Fibroblast of skin of right quadriceps (primary cell): ENCODE measurements around the gene ZNF692.

ENCODE experiments used
- DNase-seq: peaks from one replicate; pipeline ENCODE4 v3.0.0-alpha.2; 2013

The ZNF692 gene

DNA sequence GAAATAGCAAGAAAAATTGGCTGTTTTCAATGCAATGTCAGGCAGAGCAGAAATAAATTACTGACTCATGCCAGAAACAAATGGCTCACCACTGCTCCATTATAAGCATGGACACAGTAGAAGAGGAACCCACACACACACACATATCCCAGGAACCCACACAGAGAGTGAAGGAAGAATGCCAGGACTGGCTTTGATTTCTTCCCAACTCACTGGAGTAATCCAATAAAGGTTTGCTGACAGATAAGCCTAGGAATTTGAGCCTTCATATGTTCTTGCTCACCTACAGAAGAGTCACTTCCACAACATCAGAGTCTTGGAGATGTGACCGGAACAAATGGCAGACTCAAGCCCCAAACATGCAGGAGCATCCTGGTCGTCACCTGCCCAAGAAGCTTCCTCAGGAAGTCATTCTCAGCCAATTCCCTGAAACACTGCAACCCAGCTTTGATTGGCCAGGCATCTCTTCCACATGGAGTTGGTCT lies 35.3 kb downstream of the ZNF692 start:
- DNase-seq = peak; percentile 89

DNA sequence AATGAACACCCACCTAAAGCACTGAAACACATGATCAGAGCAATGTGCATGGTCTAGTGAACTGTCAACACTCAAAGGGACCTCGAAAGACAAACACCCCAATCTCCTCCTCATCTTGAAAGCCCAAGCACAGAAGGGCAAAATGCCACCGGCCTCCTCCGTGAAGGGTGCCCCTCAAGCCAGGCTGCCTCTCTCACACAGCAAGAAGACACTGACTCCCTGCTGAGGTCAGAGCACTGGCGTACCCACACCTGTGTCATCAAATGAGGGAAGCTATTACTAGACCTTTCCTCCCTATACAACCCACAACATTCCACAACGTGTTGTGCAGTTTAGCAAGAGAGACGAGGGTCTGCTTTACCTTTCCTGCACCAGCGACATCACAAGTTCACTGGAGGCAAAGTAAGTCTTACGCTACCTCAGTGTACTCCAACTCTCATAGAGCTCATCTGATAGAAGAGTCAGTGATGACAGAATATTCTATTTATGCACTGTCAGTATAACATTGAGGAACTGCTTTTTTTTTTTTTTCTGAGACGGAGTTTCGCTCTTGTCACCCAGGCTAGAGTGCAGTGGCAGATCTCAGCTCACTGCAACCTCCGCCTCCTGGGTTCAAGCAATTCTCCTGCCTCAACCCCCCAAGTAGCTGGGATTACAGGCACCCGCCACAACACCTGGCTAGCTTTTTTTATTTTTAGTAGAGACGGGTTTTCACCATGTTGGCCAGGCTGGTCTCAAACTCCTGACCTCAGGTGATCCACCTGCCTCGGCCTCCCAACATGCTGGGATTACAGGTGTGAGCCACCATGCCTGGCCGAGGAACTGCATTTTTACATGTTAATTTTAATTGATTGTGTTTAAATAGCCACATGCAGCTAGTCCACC lies 36.5 kb downstream of the ZNF692 start:
- DNase-seq = no peak

DNA sequence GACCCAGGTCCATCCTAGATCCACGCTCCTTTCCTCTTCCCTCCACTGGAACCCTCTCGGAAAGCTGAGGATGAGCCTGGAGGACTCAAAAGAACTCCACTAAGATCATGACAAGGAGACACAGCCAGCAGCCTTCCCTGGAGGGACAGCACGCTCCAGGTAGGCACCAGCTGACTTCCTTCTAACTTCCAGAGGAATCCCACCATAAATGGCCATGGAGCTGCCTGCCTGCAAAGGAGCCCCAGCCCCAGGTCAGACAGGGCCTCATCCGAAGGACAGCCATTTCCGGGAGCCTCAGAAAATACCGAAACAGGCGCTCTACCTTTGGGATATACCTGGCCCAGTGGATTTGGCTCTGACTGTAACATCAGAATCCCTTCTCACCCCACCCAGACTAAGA lies 37.2 kb downstream of the ZNF692 start:
- DNase-seq = no peak

DNA sequence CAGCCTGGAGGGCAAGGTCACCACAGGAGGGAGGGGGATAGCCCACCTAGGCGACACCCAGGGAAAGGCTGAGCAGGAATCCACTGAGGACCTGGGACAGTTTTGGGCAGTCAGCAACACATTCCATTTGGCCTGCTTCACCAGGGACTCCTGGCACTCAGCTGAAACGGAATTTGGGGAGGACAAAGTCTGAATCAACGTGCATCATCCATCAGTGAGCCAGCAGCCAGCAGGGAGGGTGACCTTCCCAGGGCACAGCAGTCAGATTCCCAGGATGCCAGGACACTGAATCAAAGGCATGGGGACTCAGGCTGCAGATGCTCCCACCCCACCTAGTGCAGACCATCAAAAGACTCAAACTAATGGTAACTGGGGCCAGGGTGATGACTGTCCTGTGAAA lies 37.8 kb downstream of the ZNF692 start:
- peak; percentile 84 for DNase-seq

DNA sequence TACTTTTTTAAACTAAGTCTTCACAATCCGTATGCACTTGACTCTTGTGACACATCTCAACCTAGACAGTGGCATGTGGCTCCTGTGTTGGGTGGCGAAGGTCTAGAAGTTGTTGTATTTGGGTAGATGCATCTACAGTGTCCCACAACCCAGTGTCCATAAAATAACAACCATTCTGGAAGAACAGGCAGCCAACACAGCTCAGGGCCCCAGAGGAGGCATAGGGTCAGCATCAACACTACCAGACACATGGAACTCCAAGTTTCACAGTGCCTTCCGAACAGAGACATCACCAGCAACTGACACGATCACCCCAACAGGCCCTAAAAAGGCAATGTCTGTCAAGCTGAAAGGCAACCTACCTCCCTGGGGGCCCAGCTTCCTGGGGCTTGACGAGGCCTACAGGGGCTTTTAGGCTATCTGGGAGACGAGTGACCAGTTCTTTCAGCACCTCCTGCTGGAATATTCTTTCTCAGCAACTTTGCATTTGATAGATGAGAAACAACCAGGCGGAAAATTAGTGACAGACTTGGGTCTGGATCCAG lies 38.8 kb downstream of the ZNF692 start:
- no peak for DNase-seq

DNA sequence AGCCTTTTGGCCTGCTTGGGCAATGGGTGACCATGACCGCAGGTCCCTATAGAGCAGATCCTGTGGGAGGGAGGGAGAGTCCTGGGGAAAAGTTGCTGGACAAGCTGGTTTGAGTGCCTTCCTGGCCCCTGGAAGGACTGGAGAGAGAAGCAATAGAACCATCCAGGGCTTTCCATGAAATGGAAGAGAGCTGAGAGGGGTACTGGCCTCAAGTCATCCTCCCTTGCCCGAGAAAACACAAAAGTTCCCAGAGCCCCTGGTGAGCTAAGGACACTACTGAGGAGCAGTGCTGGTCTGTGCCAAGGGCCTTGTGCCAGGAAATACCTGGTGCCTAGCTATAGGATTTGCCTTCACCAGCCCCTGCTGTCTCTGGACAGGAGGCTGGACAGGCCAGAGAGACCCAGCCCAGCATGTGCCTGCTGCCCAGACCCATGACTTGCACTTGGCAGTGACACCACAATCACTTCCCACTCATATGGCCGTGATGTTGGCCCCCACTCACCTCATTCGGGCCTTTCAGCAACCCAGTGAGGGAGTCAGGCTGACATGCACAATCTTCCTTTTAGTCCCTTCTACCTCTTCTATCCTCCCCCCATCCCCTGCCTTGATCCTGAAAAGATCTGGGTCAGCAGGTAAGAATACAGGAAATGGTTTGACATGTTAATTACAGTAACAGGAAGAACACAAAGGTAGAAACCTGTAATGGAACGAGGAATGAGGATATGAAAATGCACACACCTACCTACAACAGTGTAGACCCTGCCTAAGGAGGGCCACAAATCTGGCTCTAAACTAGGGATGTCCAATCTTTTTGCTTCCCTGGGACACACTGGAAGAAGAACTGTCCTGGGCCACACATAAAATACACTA lies 40.1 kb downstream of the ZNF692 start:
- no peak for DNase-seq

DNA sequence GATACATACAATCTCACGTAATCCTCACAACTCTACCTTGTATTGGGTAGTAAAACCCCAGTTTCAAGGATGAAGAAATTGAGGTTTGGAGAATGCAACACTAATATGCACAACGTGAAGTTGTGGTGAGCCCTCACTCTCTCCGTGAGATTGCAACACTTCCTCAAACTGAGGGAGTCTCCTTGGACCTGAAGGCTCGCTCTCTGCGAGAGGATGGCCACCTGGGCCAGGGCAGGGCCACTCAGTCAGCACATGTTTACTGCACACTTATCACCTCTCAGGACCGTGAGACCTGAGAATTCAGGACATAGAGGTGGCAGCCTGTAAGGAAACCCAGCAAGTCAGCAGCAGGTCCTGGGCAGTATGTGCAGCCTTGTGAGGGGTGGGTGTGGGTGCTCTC lies 41.8 kb downstream of the ZNF692 start:
- DNase-seq = no peak

DNA sequence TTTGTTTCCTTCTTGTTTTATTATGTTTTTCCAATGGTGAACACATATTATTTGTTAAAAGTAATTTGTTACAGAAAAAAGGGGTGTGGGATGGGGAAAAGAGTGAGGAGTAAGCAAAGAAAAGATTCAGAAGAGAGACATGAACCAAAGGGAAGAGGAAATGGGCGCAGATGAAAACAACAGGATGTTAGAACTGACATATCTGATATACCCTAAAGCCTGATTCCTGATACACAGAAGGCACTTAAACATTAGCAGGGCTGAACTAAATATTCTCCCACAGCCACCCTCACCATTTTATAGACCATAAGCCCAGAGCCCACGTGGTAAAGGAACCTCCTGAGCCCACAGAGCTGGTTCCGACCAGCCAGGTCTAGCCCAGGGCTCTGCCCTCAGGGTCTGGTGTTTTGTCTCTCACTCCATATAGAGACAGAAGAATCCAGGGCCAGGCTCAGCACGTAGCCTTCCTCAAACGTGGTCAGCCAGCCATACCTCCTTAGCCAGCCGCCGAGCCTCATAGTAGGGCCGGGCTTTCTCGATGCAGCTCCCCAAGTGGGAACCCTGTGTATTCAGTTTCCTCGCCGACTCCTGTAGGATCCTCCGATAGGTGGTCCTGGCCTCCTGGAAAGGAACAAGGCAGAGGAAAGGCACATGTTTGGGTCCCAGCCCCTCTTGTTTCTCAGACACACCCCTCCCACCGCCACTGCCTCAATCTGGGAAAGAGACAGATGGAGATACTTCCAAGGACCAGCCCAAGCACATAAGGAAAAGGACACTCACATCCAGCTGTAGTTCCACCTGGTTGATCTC lies 42.6 kb downstream of the ZNF692 start:
- no peak for DNase-seq

DNA sequence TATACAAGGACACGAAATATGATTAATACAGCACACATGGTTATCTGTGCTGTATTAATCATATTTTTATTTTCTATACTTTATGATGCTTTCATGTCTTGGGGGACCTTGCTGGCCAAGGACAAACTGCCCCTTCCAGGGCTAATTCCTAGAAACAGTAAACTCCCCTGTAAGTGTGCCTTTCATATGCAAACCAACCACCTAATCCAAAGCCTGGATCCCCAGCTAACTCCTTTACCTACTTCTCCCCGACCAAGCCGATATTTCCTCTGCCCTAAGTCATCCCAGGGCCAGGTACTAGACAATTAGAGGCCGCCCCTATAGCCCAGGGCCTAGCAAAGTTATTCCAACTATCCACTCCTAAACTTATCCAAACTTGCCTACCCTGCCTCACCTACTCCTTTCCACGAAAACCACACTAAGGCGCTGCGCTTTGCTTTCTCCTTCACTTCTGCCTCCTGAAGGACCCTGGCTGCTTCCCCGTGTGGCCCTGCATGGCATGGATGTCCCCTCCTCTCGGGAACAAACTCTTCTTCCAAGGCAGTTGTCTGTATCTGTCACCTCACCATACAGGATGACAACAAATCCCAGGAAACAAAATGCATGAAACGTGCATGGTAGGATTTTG lies 43.4 kb downstream of the ZNF692 start:
- no peak for DNase-seq

DNA sequence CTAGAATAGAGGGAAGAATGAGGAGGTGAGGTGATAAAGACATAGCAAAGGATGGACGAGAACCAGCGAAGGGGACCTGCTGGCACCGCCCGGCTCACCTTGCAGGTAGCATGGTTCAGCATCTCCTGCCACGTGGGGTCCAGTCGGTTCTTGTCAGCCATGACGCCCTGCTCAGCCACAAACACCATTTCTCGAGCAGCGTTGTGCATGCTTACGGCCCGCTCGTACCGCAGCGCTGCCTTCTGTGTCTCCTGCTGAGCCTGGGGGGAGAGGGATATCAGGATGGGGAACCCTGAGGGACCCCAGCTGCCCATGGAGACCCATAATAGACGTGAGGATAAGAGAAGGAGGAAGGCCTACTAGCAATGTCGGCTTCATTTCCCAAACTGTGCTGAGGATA lies 44.5 kb downstream of the ZNF692 start:
- DNase-seq = no peak

DNA sequence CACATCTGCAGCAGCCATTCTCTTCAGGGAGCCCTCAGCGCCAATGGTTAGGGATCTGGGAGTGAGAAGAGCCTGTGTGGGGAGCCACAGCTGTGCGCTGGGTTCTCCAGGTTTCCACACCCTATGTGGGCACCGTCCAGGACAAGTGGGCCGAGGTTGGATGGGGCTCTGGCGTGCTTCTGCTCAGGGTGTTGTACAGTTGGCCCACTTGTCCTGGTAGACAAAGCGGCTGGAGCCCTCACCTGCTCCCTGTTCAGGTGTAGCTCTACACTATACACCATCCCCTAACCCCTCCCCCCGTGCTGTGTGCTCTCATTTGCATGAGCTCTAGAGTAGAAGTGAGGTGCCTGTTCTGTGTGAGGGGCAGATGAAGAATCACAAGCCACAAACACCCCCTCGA lies 45.3 kb downstream of the ZNF692 start:
- no peak for DNase-seq

DNA sequence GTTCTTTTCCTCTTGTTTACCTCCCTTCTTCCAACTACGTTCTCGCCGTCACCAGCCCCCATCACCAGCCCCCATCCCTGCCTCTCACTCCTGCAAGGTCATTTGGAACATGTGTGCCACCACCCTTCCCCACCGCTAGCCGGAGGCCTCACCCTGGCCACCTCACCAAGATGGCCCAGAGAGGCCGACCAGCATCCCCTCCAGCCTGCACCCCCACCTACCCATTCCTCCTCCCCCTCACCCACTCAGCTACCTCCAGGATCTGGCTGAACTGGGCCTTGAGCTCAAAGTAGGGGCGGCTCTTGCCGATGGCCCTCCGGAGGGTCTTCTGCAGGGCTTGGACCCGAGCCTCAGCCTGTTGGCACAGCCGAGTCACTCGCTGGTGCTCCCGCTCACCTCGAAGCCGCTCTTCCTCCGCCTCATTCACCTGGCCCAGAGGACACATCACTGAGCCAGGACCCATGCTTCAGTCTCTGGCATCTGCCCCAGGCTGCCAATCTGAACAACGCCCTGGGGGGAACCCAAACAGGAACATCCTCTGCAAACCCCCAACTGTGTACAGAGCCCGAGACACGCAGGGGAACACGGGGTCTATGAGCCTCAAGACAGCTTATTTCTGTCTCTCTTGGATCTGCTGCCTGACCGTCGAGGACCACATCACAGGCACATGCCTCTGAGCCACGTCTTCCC lies 46.0 kb downstream of the ZNF692 start:
- no peak for DNase-seq

DNA sequence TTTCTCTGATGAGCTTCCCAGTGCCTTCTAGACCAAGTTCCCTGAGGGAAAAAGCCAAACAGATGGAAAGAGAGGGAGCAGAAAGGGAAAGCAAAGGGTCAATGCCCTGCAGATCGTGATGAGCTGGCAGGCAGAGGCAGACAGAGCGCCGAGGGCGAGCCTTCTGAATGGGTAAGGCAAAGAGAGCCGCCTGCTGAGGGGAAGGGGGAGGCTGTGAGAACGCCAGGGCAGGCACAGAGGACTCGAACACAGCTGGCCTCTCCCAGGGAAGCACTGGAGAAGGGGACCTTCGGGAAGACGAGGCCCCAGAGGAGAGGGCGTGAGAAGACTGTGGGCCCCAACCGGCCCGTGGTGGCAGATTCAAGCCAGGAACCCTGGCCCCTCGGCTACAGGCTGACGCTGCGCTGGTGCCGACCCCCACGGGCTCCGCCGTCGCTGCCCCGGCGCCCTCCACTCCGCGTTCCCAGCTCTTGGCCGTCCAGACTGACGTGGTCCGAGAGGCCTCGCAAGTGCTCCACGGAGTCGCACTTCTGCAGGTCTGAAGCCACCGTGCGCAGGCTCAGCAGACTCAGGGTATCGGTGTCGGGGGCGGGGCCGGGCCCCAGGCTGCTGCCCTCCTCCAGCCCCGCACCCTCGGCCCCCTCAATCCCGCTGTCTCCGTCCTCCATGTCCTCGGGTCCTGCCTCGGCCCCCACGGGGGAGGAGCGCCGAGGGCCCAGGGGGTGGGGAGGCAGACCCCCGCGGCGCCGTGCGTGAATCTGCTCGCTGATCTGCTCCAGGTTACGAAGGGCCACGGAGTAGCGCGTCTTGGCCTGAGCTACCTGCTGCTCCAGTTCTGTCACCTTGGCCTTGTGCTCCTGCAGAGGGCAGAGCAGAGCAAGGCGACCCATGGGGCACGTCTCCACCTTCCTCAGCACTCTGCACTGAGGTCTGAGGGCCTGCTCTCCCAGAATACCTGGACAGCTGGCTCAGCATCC lies 47.1 kb downstream of the ZNF692 start:
- no peak for DNase-seq

DNA sequence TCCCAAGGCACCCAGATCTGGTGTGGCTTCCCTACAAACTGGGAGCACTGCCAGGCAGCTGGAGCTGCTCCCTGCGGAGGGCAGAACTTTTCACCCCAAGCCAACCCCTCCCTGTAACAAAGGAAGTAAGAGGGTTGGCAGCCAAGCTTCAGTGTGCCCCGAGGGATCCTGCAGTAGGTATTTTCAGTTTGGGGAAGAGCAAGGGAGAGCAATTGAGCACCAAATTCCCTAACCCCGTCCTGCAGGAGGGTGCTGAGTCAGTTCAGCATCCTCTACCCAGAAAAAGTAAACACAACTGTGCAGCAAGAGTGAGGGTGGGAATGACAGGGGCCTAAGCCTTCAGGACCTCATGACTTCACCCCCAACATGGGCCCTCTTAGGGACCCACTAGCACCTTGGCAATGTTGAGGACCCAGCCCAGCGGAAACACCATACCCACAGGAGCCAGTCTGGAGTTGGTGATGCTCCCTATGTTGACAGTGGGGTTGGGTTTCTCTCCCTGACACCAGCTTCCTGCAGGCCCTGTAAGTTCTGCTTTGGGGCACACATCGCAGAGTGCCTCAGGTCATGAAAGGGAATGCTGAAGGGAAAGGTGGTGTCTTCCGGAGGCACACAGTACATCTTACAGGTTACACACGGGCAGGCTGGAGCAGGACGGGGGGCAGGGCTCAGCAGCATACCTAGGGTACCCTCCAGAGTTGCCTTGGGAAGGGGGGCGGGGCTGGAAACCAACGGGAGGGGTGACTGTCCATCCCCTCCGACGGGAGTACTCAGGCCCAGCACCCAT lies 48.0 kb downstream of the ZNF692 start:
- DNase-seq = no peak

DNA sequence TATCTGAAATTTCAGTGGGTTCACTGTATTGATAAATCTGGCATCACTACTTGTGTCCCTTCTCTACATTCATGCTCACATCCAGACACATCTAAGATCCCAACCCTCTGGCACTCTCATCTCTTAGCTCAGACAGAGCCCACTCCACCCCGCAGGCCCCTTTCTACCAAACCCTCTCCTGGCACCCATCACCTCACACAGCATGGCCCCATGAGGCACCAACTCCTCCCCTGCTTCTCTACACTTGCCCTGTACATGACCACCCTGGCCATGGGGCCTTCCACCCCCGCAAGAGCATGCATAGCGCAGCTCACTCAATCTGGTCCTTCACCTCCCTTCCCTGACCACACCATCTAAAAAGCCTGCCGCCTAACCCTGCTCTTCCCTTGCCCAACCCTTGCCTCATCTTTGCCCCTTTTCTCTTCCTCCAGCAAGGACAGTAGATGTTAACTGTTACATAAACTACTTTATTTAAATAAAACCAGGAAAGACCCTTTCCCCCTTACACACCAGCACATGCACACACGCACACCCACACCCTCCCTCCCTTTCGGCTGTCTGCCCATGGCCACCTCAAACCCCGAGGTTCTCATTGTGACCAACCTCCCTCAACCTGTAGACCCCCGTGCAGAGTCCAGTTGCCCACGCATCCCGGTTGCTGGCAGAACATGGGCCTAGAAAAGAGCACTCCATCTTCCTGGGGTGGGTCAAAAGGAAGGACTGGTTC lies 48.7 kb downstream of the ZNF692 start:
- DNase-seq = no peak

DNA sequence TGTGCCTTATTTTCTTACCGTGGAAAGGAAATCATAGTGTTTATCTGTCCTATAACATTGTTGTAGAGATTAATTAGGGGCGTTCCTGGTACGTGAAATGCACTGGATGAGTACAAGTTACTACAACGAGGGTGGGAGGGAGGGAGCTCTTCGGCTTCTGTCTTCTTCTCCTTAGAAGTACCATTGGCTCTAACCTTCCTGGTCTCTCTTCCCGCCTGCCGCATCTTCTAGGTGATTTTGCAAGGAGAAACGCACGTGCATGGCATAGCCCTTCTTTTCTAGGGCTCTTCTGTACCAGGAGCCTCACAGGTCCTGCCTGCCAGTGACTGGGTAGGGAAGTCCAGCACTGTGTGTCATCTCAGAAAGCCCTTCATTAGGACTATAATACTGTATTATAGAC lies 50.0 kb downstream of the ZNF692 start:
- DNase-seq = no peak

DNA sequence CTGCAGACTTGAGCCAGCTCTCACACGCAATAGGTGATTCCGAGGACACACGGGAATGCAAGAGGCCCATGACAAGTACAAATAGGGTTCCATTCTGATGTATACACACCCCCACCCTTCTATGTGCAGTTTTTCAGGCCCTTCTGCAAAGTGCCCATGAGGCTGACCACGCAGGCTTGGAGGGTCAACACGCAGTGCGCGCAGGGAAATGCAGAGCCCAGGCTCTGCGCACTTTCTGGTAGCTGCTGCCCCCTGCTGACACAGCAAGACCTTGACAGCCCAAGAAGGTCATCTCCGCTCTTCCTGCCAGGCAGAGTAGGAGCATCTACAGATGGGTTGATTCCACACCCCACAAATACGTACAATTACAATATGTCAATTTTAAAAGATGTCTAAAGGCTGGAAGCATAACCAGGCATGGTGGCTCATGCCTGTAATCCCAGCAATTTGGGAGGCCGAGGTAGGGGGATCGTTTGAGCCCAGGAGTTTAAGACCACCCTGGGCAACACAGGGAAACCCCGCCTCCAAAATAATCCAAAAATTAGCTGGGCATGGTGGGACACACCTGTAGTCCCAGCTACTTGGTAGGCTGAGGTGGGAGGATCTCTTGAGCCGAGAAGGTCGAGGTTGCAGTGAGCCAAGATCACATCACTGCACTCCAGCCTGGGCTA lies 51.7 kb downstream of the ZNF692 start:
- DNase-seq = no peak

DNA sequence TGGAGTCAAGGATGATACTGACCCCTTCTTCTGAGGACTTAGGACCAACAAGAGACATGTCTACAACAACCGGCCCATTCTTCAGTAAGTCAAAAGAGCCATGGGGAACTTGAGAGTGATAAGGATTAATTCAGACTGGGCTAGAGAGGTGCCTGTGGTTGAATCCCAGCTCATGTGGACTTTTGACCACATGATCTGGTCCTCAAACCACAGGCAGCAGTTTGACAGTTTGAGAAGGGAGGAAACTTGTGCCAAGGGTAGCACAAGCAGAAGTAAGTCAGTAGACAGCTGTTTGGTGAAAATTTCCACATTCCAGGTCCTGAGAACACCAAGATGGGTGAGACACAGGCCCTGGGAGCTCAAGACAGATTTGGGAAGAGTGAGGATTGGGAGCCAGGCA lies 53.0 kb downstream of the ZNF692 start:
- no peak for DNase-seq
